ENCODE results near the gene LRRN2.

- TF ChIP-seq EP300 (IDR thresholded peaks at IDR 0.05; ENCODE audit: low read depth) (no peak), POLR2A (IDR thresholded peaks at IDR 0.05) (no peak), POLR2AphosphoS5 (IDR thresholded peaks at IDR 0.05) (no peak), CTCF (IDR thresholded peaks at IDR 0.05) (no peak)
These were observed 49.5 kb upstream of the LRRN2 start for GRCh38 chr1:204735042-204735441.
